ENCODE data around the gene VPS8. TPM values are rescaled to one million over a fixed set of nuclear protein-coding genes. Genes with fewer than 3 reads are reported as not detected.

The VPS8 gene
- total RNA-seq, 4 donors from 2014 or later = 46.3 to 76.9 (median 59.3) TPM

DNA sequence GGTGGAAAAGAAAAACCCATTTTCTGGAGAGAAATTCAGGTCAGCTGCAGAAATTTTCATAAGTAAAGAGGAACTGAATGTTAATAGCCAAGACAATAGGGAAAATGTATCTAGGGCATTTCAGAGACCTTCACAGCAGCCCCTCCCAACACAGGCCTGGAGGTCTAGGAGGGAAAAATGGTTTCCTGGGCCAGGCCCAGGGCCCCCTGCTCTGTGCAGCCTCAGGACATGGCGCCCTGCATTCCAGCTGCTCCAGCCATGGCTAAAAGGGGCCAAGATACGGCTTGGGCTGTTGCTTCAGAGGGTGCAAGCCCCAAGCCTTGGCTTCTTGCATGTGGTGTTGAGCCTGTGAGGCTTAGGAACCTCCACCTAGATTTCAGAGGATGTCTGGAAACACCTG lies 248.7 kb downstream of the VPS8 start:
- DNase-seq (ENCODE audit: low spot score in 2 of 2) = no peak
- Histone ChIP-seq H3K4me1 (no peaks in the 10 kb centered on the region), H3K27ac (no peak overlapping the region), H3K9me3 (peaks cover 0 to 29% (median 0%) of the 10 kb centered on the region in 4 donors), H3K36me3 (peaks cover 0 to 11% (median 0%) of the 10 kb centered on the region in 3 donors), H3K4me3 (no peak overlapping the region), H3K27me3 (no peaks in the 10 kb centered on the region)
- TF ChIP-seq EP300 (IDR thresholded peaks at IDR 0.05) (no peak), POLR2A (IDR thresholded peaks at IDR 0.05) (no peak)
- TF ChIP-seq, protein P1, sequence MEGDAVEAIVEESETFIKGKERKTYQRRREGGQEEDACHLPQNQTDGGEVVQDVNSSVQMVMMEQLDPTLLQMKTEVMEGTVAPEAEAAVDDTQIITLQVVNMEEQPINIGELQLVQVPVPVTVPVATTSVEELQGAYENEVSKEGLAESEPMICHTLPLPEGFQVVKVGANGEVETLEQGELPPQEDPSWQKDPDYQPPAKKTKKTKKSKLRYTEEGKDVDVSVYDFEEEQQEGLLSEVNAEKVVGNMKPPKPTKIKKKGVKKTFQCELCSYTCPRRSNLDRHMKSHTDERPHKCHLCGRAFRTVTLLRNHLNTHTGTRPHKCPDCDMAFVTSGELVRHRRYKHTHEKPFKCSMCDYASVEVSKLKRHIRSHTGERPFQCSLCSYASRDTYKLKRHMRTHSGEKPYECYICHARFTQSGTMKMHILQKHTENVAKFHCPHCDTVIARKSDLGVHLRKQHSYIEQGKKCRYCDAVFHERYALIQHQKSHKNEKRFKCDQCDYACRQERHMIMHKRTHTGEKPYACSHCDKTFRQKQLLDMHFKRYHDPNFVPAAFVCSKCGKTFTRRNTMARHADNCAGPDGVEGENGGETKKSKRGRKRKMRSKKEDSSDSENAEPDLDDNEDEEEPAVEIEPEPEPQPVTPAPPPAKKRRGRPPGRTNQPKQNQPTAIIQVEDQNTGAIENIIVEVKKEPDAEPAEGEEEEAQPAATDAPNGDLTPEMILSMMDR (IDR thresholded peaks at IDR 0.05) = no peak
- WGBS, 2 donors = 92 to 95% methylated on average over 2 of the region's 2 CpGs

DNA sequence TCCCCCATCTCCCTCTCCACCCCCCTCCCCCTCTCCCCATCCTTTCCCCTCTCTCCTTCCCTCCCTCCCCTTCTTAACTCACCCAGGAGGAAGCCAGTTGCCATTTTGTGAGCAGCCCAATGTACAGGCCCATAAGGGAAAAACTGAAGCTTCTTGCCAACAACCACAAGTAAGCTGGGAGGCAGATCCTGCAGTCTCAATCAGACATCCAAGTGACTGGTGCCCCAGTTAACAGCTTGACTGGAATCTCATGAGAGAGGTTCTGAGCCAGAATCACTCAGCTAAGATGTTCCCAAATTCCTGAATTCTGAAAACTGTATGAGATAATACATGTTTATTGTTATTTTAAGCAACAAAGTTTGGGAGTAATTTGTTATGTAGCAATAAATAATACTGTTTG lies 250.2 kb downstream of the VPS8 start:
- Histone ChIP-seq H3K36me3 (peaks cover 0 to 3% (median 0%) of the 10 kb centered on the region in 3 donors), H3K4me1 (no peaks in the 10 kb centered on the region), H3K27ac (no peak overlapping the region), H3K4me3 (no peak overlapping the region), H3K9me3 (peaks cover 0 to 14% (median 0%) of the 10 kb centered on the region in 4 donors), H3K27me3 (no peaks in the 10 kb centered on the region)
- TF ChIP-seq, protein P1 (IDR thresholded peaks at IDR 0.05) = no peak
- TF ChIP-seq EP300 (IDR thresholded peaks at IDR 0.05) = no peak
- no peak for TF ChIP-seq POLR2A (IDR thresholded peaks at IDR 0.05)
- DNase-seq (ENCODE audit: low spot score in 2 of 2) = no peak

DNA sequence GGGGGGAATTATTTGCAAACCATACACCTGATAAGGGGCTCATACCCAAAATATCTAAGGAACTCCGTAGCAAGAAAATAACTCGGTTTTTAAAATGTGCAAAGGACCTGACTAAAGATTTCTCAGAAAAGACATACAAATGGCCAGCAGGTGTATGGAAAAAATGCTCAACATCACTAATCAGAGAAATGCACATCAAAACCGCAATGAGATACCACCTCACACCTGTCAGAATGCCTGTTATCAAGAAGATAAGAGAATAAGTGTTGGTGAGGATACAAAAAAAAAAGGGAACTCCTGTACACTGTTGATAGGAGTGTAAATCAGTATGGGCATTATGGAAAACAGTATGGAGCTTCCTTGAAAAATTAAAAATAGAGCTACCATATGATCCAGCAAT lies 251.5 kb downstream of the VPS8 start:
- no peak for DNase-seq (ENCODE audit: low spot score in 2 of 2)
- WGBS, 2 donors = 87 to 92% methylated on average over 3 of the region's 3 CpGs
- Histone ChIP-seq H3K4me1 (no peaks in the 10 kb centered on the region), H3K27me3 (no peaks in the 10 kb centered on the region), H3K9me3 (peaks cover 0 to 6% (median 0%) of the 10 kb centered on the region in 4 donors), H3K27ac (no peak overlapping the region), H3K4me3 (no peak overlapping the region), H3K36me3 (no peaks in the 10 kb centered on the region)
- no peak for TF ChIP-seq POLR2A (IDR thresholded peaks at IDR 0.05)
- TF ChIP-seq, protein P1 (IDR thresholded peaks at IDR 0.05) = no peak
- no peak for TF ChIP-seq EP300 (IDR thresholded peaks at IDR 0.05)

DNA sequence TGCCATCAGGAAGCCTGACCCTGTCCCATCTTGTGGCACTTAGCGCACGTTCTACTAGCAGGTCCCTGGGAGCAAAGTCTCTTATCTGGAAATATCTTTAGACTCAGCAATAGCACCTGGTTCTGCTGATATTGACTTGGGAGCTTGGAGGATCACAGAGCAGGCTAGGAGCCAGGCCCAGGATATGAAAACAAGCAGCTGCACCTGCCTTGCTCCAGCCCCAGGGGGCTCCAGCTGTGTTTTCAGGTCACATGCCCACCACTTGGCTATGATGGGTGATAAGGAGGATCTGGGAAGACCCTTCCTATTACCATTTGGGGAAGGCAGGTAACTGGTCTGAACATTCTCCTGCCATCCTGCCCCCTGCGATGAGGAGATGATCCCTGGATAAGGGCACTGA lies 253.1 kb downstream of the VPS8 start:
- no peak for DNase-seq (ENCODE audit: low spot score in 2 of 2)
- no peaks in the 10 kb centered on the region for H3K27me3 ChIP-seq
- peaks cover 0 to 2% (median 0%) of the 10 kb centered on the region in 4 donors for H3K4me1 ChIP-seq
- no peak for TF ChIP-seq EP300 (IDR thresholded peaks at IDR 0.05)
- TF ChIP-seq, protein P1 (IDR thresholded peaks at IDR 0.05) = no peak
- no peak for TF ChIP-seq POLR2A (IDR thresholded peaks at IDR 0.05)
- no peaks in the 10 kb centered on the region for H3K36me3 ChIP-seq
- 87 to 91% methylated on average over 3 of the region's 3 CpGs for WGBS, 2 donors
- no peak overlapping the region for H3K27ac ChIP-seq
- H3K4me3 ChIP-seq = no peak overlapping the region
- H3K9me3 ChIP-seq = no peaks in the 10 kb centered on the region

DNA sequence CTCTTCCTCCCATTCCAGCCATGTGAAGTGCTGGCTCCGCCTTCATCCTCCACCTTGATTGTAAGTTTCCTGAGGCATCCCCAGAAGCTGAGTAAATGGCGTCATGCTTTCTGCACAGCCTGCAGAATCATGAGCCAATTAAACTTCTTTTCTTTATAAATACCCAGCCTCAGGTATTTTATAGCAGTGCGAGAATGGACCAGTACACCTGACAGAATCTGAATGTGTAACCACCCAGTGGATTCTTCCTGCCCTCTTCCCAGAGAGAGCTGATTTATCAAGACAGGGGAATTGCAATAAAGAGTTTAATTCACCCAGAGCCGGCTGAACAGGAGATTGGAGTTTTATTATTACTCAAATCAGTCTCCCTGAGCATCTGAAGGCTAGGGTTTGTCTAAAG lies 254.3 kb downstream of the VPS8 start:
- WGBS, 2 donors = 90% methylated on average over 4 of the region's 4 CpGs
- no peaks in the 10 kb centered on the region for H3K27me3 ChIP-seq
- H3K9me3 ChIP-seq = no peaks in the 10 kb centered on the region
- no peaks in the 10 kb centered on the region for H3K36me3 ChIP-seq
- H3K4me3 ChIP-seq = no peak overlapping the region
- TF ChIP-seq EP300 (IDR thresholded peaks at IDR 0.05) (no peak), POLR2A (IDR thresholded peaks at IDR 0.05) (no peak)
- TF ChIP-seq, protein P1 (IDR thresholded peaks at IDR 0.05) = no peak
- no peak overlapping the region for H3K27ac ChIP-seq
- H3K4me1 ChIP-seq = peaks cover 0 to 7% (median 0%) of the 10 kb centered on the region in 4 donors
- DNase-seq (ENCODE audit: low spot score in 2 of 2) = no peak
